Amniotic stem cell (primary cell): ENCODE data around the gene XDH.

Source experiments
- DNase-seq: peaks from one replicate; lab custom pipeline; 2025; lab: John Stamatoyannopoulos, UW

Gene XDH

DNA sequence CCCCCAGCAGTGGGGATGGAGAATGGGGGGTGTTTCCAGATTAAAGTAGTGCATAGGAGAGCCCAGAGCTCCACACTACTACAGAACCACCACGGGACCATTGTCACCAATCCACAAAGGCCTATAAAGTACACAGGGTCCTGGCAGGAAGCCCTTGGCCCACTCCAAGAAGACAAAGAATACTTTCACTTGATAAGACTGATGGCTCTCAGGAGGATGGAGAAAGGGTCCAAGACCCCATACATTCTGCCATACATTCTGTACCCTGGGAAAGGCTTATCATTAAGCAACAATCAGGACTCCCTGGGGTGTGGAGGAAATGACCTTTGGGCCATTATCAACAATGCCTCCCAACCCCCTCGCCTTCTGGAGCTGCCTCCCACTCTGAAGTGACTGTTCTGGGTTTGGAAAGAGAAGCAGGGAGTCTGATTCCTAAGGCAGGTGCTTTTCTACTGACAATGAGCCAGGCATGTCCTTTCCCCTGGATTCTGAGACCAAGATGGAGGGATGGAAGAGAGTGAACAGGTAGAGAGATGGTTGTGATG, 85.4 kb downstream of the XDH start:
- no peak for DNase-seq

DNA sequence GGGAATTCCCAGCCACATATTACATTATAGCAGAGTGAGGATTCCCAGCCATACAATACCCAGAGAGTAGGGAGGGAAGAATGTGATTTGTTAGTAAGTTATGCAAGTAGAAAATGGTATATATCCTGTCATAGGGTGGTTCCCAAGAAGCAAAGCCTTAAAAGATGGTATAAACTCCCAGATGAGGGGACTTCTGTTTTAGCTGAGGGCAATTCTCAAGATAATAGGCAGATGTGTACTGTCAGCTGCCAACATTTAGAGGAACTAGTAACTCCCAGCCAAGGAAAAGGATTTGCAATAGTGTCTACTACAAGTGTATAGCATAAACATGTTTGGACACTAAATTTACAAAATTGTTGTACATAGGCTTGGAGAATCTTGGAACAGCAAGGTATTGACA, 86.5 kb downstream of the XDH start:
- DNase-seq: no peak

DNA sequence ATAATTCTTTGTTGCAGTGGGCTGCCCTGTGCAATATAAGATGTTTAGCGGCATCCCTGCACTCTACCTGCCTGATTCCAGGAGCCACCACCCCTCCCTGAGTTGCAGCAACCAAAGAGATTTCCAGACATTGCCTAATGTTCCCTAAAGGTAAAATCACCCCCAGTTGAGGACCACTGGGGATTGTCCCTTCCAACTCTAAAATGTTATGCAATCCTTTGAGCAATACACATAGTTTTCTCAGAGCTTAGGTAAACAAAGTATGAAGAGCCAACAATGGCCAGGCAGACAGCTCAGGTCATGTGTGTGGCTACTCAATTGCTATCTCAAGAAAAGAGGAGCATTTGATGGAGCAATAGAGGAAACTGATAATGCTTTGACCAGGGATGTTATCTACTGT, 87.0 kb downstream of the XDH start:
- no peak for DNase-seq

DNA sequence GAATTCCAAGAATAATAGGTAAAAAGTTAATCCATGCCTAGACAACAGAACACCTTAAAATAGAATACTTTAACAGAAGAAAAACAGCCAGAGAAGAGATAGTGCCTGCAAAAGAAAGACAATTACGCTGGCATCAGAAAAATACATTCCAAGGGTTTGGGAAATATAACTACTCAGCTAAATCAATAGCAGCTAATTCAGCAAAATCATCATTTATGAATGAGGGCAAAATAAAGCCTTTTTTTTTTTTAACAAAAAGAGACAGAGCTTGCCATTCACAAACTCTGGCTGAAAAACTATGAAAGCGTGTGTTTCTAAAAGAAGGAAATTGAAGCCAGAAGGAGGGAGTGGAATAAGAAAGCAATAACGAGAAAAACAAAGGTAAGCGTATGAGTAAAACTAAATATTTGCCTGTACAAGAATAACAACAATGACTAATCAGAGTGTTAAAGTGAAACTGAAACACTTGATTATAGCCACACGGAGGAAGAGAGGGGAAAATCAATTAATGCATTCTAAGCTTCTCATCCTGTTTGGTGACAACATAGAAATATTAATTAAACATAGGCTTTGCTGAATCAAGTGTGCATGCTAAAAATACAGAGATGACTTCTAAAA, 90.4 kb downstream of the XDH start:
- no peak for DNase-seq

DNA sequence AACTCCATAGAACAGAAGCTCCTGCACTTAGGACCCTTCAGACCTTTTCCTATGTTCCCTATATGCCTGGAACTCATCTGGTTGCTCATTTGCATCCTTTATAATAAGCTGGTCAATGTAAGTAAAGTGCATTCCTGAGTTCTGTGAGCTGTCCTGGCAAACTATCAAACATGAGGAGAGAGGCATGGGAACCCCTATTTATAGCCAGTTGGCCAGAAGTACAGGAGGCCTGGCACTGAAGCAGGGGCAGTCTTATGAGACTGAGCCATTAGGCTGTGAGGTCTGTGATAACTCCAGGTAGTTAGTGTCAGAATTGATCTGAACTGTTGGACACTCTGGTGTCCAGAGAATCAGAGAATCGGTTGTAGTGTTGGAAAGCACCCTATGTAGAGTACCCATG, 92.2 kb downstream of the XDH start:
- peak; percentile 15 for DNase-seq

DNA sequence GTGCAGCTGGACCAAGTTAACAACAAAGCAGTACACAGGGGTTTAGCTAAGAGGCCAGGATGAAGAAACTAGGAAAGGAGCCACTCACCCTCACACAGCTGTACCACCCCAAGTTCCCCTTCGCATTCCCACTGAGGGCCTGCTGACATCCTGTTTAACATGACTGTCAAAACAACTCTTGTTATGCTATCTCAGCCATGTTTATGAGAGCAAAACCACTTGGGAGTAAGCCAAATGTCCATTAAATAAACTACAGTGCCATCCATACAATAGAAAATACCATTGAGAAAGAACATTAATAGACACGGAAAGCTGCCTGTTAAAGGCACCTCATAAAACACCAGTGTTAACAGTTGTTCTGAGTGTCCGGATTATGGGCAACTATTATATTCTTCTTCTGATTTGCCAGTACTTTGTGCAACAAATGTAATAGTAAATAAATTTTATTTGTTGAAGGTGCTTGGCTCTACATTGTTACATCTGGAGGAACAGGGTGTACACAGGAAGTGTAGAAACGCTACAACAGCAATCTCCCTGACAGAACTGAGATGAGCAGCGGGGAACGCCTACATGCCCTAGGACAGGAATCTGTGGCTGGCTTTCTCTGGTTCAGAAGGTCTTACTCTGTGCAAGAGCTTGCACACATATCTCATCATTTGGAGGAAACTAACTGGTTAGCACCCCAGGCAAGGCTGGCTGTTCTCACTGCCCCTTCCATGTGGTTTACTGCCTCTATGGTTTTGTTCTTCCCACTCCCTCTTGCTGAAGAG, 95.0 kb downstream of the XDH start:
- DNase-seq: no peak

DNA sequence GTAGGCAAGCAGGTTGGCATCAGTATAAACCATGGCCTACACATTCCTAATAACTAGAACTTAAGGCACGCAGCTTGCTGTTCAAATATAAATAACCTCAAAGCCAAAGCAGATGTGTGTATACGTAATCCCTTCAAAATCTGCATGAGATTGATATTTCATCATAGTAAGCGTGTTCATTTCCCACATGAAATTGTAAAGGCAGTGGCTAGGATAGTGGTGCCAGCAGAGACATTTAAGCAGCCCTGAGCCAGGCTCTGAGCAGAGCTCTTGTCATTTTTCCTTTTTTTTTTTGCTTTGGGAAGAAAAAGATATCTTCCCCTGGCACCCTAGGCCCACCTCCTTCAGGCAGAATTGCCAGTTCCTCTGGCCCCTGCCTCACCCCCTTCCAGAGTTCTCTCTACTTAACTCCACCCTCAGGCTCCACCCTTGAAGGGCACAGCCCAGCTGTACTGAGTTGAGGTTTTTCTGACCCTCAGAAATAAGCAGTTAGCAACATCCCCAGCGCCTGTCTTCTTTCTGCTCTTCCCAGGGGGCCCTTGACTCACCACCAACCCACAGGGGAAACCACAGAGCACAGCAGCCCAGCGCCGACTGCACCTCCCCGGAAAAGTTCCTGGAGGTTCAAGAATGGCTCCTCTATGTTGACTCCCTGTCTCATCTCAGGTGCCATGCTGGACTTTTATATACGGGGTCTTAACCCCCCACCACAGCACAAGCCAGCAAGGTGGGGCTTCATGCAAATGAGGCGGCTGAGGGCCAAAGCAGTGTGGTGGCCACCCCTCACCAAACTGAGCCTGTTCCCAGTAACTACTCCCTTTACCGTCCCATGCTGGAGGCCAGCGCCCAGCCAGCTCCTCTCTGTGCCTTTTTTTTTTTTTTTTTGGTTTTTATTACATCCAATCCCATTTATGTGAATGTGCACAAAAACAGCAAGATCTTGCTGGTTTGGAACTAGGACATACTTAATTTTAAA, 95.9 kb downstream of the XDH start:
- peak; percentile 19 for DNase-seq

DNA sequence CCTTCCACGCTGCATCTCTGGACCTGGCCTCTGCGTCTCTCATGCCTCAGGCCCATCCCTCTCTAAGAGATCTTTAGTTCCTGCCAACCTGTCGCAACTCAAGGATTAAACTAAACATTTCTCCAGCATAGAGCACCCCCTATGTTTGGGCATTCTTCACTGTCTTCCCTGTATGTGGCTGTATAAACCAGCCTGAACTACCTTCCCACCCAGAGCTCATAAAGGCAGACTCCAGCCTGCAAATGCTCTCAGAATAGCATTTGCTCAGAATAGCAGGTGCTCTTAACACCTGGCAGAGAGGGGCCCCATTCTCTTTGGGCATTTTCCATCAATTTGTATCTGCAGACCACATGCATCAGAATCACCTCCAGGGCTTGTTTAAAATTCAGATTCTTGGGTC, 97.1 kb downstream of the XDH start:
- no peak for DNase-seq

DNA sequence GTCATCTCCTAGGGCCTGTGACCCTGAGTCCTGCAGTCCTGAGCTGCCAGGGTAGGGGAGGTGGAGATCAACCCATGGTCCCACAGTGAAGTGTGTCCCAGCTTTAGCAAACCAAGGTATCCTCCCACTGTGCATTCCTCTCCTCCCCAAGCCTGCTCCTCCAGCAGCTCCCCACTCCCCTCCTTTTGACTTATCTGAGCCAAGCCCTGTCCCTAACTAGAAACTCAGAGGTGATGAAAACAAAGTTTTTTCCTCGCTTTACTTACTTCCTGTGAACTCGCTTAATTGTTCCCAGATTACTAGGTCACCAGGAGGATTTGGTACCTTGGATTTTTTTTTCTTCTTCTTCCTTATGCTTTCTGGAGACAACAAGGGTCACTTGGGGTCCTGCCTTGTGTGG, 99.8 kb downstream of the XDH start:
- DNase-seq: no peak

DNA sequence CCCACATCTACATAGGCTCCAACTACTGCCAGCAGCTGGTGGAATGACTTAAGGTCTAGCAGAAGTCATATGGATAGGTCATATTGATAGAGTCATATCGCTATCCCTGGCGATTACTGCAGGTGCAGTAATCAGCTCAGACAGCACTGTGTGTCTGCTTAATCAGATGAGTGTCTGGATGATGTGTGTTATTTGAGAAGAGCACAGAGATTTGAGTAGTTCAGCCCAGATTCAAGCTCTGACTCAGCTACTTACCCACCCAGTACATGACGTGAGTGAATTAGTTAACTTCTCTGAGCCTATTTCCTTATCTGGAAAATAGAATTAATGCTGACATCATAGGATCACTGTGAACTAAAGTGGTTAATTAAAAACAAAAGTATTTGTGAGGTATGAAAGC, 101.6 kb downstream of the XDH start:
- DNase-seq: peak; percentile 21

DNA sequence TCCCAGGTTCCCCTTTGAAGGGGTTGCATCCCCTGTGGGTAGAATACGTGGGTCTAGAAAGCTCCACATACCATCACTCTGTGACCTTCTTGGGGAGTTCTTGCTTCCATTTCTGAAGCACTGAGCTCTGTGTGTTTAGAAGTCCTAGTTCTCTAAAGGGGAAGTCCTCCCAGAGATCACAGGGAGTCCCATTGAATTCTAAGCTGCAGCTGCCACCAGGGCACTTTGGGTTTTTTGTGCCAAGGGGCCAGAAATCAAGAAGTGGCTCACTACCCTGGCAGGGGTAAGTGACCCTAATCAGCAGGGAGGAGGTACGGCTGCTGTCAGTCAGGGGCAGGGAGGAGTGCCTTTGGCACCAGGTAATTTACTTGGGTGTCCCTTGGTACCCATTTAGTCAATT, 109.7 kb downstream of the XDH start:
- no peak for DNase-seq

DNA sequence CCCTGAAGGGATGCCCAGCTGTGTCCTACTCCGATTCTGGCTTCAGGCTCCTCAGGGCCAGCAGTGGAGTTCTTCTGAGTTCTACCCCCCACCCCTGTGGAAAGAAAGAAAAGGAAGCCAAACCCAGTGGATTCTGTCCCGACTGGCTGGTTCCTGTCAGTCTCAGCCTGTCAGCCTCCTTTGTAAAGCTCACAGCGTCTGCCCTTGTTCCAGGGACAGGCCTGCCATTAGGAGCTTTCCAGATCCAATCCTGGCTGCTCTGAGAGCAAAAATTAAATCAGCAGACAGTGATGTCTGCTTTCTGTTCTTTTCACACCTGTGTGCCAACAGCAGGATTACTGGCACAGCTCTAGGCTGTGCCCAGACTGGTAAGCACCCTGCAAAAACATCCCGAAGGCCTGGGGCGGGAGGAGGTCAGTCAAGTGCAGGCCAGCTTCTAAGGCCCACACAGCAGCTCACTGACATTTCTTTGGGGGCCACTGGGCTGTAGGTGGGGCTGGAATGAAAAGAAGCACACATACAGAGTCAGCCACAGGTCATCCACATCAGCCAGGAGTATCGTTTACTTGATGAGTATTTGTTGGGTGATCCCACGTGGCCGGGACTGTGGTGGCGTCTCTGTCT, 111.5 kb downstream of the XDH start:
- DNase-seq: no peak

DNA sequence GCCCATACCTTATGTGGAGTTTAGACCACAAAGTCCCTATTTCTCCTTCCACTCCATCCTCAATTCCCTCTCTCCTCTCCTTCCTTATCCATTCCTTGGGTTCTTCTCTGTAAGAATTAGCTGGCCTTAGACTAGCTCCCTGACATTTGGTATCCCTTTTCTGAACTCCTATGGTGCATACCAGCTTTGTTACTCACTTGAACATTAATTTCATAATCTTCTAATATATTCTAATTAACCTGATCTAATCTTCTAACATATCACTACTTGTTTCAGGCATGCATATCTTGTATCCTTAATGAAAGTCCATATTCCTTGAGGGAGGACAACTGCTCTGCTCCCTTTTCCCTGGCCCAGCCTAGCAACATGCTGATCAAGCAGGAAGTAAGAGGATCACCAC, 114.2 kb downstream of the XDH start:
- DNase-seq: no peak

DNA sequence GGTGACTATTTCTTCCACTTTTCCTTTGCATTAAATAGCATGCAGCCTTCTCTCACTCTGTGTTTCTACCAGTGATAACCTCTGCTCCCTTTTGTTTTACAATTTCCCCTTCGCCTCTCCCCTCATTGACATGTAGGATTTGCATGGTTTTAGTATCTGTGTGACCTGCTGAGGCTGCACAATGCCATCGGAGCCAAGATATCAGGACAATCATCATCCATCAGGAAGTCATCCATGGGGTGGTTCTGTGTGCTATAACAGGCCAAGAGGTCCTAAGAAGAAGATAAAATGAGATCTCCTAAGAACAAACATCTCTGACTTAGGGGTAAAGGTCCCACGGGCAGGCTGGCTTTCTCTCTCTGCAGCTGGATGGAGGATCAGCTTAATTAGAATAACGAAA, 115.0 kb downstream of the XDH start:
- DNase-seq: no peak

DNA sequence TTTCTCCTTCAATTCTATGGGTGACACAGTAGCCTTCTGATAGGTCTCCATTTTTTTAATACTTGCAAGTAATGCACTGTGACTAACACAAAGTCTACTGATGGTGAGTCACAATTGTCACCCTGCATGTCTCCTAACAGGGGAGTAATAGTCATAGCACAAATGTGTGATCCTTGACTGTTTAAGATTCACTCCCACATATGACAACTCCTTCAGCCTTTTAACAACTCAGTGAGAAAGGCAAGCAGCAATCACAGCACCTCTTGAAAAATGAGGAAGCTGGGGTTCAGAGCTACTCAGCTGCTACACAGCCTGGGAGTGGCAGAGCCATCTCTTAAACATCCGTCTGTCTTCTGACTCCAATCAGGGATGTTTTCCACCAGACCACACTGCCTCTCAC, 116.8 kb downstream of the XDH start:
- DNase-seq: no peak

DNA sequence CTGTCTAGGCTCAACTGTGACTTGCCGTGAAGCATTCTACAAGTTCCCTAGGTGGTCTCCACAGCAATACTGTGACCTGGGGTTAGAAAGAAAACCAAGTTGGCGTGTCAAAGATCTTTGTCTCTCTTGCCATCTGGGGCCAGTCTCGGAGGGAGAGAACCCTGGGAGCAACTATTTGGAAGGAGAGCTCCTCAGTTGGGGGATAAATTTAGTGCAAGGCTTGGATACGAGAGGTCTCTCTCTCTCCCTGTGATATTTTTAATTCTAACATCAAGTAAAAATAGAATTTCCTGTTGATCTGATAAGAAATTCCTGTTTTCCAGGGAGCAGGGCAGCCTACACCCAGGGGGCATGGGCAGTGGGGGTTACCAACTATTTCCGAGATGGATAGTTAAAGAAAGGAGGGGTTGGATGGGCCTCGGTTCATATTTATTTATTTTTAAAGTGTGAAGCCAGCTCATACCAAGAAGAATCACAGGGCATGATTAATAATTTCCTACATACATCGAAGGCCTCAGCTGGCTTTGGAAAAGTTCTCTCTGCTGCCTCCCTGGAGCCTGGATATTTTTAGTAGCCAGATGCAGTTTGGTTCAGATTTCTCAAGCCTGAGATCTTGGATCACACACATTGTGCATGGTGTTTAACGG, 117.8 kb downstream of the XDH start:
- DNase-seq: peak; percentile 52

DNA sequence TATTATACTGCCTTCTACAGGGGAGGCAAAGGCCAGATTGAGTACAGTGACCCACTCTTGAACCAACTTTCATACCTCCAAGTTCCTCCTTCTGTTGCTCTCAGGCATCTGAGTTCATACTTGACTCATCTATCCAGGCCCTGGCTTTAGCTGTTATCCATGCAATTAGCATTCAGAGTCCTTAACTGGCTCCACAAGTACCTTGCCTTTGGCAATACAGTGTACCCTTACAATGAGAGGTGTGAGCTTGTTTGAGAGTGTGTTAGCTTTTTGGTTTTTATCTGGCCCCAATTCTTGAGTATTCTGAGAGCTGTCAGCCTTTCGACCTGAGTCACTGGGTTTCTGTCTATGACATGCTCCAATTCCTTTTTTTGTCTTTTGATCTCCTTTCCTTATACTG, 120.3 kb downstream of the XDH start:
- DNase-seq: no peak

DNA sequence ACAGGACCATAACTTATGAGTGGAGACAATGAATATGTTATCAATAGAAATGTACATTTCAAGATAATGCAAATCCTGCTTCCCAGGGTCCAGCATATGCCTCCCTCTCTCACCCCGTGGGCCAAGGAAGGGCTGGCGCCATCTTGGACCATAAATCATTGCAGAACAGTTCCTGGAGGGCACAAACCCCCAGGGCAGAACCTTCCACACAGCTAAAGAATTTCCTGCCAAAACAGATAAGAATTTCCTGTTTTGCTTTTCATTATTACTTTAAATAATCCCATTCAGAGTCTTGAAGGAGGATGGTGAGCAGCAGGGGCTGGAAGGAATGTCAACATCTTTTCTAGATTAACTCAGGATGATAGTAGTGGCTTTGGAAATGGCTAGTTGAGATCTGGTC, 126.9 kb downstream of the XDH start:
- no peak for DNase-seq

DNA sequence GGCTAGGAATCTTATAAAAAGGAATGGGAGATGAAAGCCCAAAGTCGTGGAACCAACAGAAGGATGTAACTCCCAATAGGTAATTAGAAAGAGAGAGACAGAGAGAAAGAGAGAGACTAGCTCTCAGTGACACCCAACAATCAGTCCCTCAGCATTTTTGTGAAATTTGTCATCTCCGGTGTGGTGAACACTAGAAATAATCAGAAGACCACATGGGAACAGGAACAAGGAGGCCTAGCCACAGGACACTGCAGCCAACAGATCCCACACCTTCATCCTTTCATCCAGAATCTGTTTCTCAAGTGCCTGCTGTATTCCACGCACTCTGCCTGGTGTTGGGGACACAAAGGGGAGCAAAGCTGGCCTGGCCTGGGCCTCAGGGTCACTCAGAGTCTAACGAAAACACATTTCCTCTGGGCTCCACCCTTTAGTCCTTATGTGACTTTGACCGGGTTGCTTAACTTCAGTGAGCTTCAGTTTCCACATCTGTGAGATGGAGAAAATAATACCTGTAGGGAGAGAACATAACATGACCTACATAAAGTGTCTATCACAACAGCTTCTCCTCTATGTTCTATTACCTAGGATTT, 127.5 kb downstream of the XDH start:
- DNase-seq: no peak

DNA sequence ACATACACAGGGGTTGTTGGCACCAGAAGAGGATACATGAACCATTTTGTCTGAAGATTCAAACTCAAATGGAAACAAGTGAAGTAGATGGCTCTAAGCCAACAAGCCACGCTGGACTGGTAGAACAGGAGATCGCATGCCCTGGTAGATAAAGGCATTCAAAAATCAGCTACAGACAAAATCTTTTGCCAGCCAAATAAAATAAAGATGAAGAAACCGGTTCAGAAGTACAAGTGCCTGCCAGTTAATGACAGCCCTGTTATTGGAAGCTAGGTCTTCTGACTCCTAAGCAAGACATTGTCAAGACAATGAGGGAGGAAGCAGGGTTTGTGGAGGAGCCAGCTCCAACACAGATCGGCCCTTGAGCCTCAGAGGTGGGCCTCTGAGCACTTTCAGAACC, 128.3 kb downstream of the XDH start:
- no peak for DNase-seq
